OCI-LY1 (cell line): ENCODE data around the gene IFNA21.

Experiments
- EZH2 ChIP-seq: fragments of 200-600 bp; sonication (generic), shearing (Covaris generic); IDR thresholded peaks from 2 replicates; pipeline ENCODE4 v1.8.0; 2017; ENCODE audit warnings: borderline replicate concordance, mixed run types, mild to moderate bottlenecking, antibody characterized with exemption, low read length, moderate library complexity, mixed read lengths
- TF ChIP-seq, protein P1 (sequence below): fragments of 200-600 bp; sonication (generic), shearing (Covaris generic); IDR thresholded peaks from 2 replicates; pipeline ENCODE4 v1.5.1; 2017; ENCODE audit warnings: mild to moderate bottlenecking, antibody characterized with exemption, low read length, moderate library complexity, mixed read lengths

DNA sequence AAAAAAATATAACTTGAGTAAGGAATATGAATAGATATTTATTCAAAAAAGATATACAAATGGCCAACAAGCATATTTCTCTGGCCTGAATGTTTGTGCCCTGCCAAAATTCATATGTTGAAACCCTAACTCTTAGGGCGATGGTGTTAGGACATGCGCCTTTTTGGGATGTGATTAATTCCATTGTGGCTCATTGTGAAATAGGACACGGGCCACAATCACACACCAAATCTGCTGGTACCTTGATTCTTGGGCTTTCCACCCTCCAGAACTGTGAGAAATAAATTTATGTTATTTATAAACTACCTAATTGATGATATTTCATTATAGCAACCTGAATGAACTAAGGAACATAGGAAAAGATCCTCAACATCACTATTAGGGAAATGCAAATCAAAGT, 5.7 kb upstream of the IFNA21 start:
- TF ChIP-seq, protein P1, sequence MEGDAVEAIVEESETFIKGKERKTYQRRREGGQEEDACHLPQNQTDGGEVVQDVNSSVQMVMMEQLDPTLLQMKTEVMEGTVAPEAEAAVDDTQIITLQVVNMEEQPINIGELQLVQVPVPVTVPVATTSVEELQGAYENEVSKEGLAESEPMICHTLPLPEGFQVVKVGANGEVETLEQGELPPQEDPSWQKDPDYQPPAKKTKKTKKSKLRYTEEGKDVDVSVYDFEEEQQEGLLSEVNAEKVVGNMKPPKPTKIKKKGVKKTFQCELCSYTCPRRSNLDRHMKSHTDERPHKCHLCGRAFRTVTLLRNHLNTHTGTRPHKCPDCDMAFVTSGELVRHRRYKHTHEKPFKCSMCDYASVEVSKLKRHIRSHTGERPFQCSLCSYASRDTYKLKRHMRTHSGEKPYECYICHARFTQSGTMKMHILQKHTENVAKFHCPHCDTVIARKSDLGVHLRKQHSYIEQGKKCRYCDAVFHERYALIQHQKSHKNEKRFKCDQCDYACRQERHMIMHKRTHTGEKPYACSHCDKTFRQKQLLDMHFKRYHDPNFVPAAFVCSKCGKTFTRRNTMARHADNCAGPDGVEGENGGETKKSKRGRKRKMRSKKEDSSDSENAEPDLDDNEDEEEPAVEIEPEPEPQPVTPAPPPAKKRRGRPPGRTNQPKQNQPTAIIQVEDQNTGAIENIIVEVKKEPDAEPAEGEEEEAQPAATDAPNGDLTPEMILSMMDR: no peak
- no peak for TF ChIP-seq EZH2
